GM18520 (cell line): Measurements from ENCODE around the gene TNNT3.

Source experiments
- ATAC-seq: cut with Tn5 transposase; IDR thresholded peaks from one replicate; pipeline ENCODE4 v1.9.1; 2021; ENCODE audit not compliant: unreplicated experiment

TNNT3 gene

GRCh38 chr11:1894759-1895158 lies 24.7 kb upstream of the TNNT3 start:
- no peak for ATAC-seq

- no peak for ATAC-seq
Observed at GRCh38 chr11:1896468-1896867, 23.0 kb upstream of the TNNT3 start.

GRCh38 chr11:1896923-1897322 lies 22.6 kb upstream of the TNNT3 start:
- ATAC-seq = no peak

- no peak for ATAC-seq
Observed at GRCh38 chr11:1899090-1899489, 20.4 kb upstream of the TNNT3 start.

GRCh38 chr11:1899686-1900085 lies 19.8 kb upstream of the TNNT3 start:
- ATAC-seq = no peak

- no peak for ATAC-seq
Observed at GRCh38 chr11:1906181-1906580, 13.3 kb upstream of the TNNT3 start.

- ATAC-seq = no peak
Observed at GRCh38 chr11:1906611-1907423, 12.7 kb upstream of the TNNT3 start.

GRCh38 chr11:1908618-1909017 lies 10.9 kb upstream of the TNNT3 start:
- no peak for ATAC-seq

GRCh38 chr11:1909524-1909923 lies 10.0 kb upstream of the TNNT3 start:
- no peak for ATAC-seq

GRCh38 chr11:1912289-1912878 lies 7.1 kb upstream of the TNNT3 start:
- ATAC-seq = no peak

GRCh38 chr11:1913271-1914060 lies 6.0 kb upstream of the TNNT3 start:
- ATAC-seq = no peak

GRCh38 chr11:1915795-1916131 lies 3.7 kb upstream of the TNNT3 start:
- ATAC-seq = no peak

GRCh38 chr11:1916132-1916985 lies 3.1 kb upstream of the TNNT3 start:
- ATAC-seq = no peak

- ATAC-seq = no peak
Observed at GRCh38 chr11:1916986-1917522, 2.4 kb upstream of the TNNT3 start.

GRCh38 chr11:1917523-1918435 lies 1.7 kb upstream of the TNNT3 start:
- ATAC-seq = no peak

GRCh38 chr11:1918436-1919315 lies 827 bp upstream of the TNNT3 start:
- ATAC-seq = no peak

- no peak for ATAC-seq
Observed at GRCh38 chr11:1920128-1920908, 815 bp downstream of the TNNT3 start.
